Measurements from ENCODE around the gene TEAD1.

Gene TEAD1

GRCh38 chr11:12990162-12990480 lies 315.9 kb downstream of the TEAD1 start:
- no peak for ATAC-seq
- no peaks in the 10 kb centered on the region for H3K9me3 Mint-ChIP-seq
- H3K27me3 Mint-ChIP-seq = peaks cover 12% of the 10 kb centered on the region
- no peaks in the 10 kb centered on the region for H3K36me3 Mint-ChIP-seq
- H3K27ac Mint-ChIP-seq = no peak overlapping the region
- H3K4me1 Mint-ChIP-seq = no peaks in the 10 kb centered on the region
- no peak overlapping the region for H3K4me3 Mint-ChIP-seq

GRCh38 chr11:12991426-12991825 lies 317.2 kb downstream of the TEAD1 start:
- no peaks in the 10 kb centered on the region for H3K27me3 Mint-ChIP-seq
- no peak overlapping the region for H3K4me3 Mint-ChIP-seq
- H3K9me3 Mint-ChIP-seq = no peaks in the 10 kb centered on the region
- ATAC-seq = no peak
- H3K27ac Mint-ChIP-seq = no peak overlapping the region
- no peaks in the 10 kb centered on the region for H3K36me3 Mint-ChIP-seq
- H3K4me1 Mint-ChIP-seq = no peaks in the 10 kb centered on the region

- Mint-ChIP-seq H3K4me1 (no peaks in the 10 kb centered on the region), H3K27me3 (no peaks in the 10 kb centered on the region), H3K27ac (no peak overlapping the region), H3K36me3 (no peaks in the 10 kb centered on the region), H3K9me3 (no peaks in the 10 kb centered on the region), H3K4me3 (no peak overlapping the region)
- ATAC-seq = no peak
Observed at GRCh38 chr11:12993626-12994025, 319.4 kb downstream of the TEAD1 start.
